Mesenchymal stem cell (in vitro differentiated cells and primary cell): ENCODE data around the gene FBXW5.
A peak's percentile ranks its signal among the peaks of the same experiment; 100 is the strongest.

Experiments used
- DNase-seq: peaks from one replicate; pipeline ENCODE4 v3.0.0-alpha.2; 2013
- H2AFZ ChIP-seq: one replicate; pipeline ENCODE4 v1.6.1; 2013; ENCODE audit warnings: low read depth, mild to moderate bottlenecking, control low read depth, inconsistent platforms, low read length, moderate library complexity
- H2AK5ac ChIP-seq: 2 replicates; pipeline ENCODE4 v1.6.1; 2013; ENCODE audit warnings: low read length, moderate library complexity, mild to moderate bottlenecking, inconsistent platforms; ENCODE audit not compliant: severe bottlenecking
- H2BK120ac ChIP-seq: one replicate; pipeline ENCODE4 v1.6.1; 2013; ENCODE audit warnings: low read depth, mild to moderate bottlenecking, inconsistent platforms, low read length, moderate library complexity
- H2BK12ac ChIP-seq, 2 experiments: one replicate each; pipeline ENCODE4 v1.6.1; 2013; ENCODE audit warnings: inconsistent platforms in 2 of 2, low read length in 2 of 2, mild to moderate bottlenecking in 2 of 2, moderate library complexity in 2 of 2, control low read depth in 1 of 2
- H2BK15ac ChIP-seq: one replicate; pipeline ENCODE4 v1.6.1; 2013; ENCODE audit warnings: mild to moderate bottlenecking, low read depth, inconsistent platforms; ENCODE audit not compliant: poor library complexity, severe bottlenecking
- H2BK5ac ChIP-seq: 2 replicates; pipeline ENCODE4 v1.6.1; 2013; ENCODE audit warnings: low read depth, mild to moderate bottlenecking, low read length, control low read depth, inconsistent platforms; ENCODE audit not compliant: poor library complexity, severe bottlenecking
- H3K14ac ChIP-seq, 2 experiments: one replicate each; pipeline ENCODE4 v1.6.1; 2013; ENCODE audit warnings: inconsistent platforms in 2 of 2, low read length in 2 of 2, control low read depth in 1 of 2, mild to moderate bottlenecking in 1 of 2, moderate library complexity in 1 of 2
- H3K18ac ChIP-seq, 2 experiments: one replicate each; pipeline ENCODE4 v1.6.1; 2013; ENCODE audit warnings: inconsistent platforms in 2 of 2, low read length in 2 of 2, control low read depth in 1 of 2, low read depth in 1 of 2, mild to moderate bottlenecking in 1 of 2
- H3K23ac ChIP-seq, 2 experiments: one replicate each; pipeline ENCODE4 v1.6.1; 2013; ENCODE audit warnings: inconsistent platforms in 2 of 2, low read length in 2 of 2, mild to moderate bottlenecking in 2 of 2, moderate library complexity in 2 of 2, control low read depth in 1 of 2
- H3K27ac ChIP-seq: 2 replicates; pipeline ENCODE4 v1.5.1; 2013; ENCODE audit warnings: mild to moderate bottlenecking, moderate library complexity, low read length, control low read depth, inconsistent platforms; ENCODE audit not compliant: poor library complexity, severe bottlenecking
- H3K27me3 ChIP-seq, 2 experiments: 2 replicates each; pipeline versions ENCODE4 v1.6.1 to v1.7.0; 2013; ENCODE audit warnings: low read length in 2 of 2, mild to moderate bottlenecking in 2 of 2, moderate library complexity in 2 of 2, control low read depth in 1 of 2, inconsistent platforms in 1 of 2; ENCODE audit not compliant: control insufficient read depth in 1 of 2, insufficient read depth in 1 of 2
- H3K36me3 ChIP-seq, 2 experiments: 2 replicates each; pipeline versions ENCODE4 v1.6.1 to v1.7.0; 2013; ENCODE audit warnings: low read length in 2 of 2, control low read depth in 1 of 2, inconsistent platforms in 1 of 2, low read depth in 1 of 2, mild to moderate bottlenecking in 1 of 2; ENCODE audit not compliant: insufficient read depth in 2 of 2, control insufficient read depth in 1 of 2
- H3K4ac ChIP-seq, 2 experiments: one replicate each; pipeline ENCODE4 v1.6.1; 2013; ENCODE audit warnings: inconsistent platforms in 2 of 2, low read length in 2 of 2, mild to moderate bottlenecking in 2 of 2, moderate library complexity in 2 of 2, control low read depth in 1 of 2, low read depth in 1 of 2
- H3K4me1 ChIP-seq: 2 replicates; pipeline ENCODE4 v1.6.1; 2013; ENCODE audit warnings: low read depth, low read length, control low read depth; ENCODE audit not compliant: control insufficient read depth, insufficient read depth
- H3K4me2 ChIP-seq: 2 replicates; pipeline ENCODE4 v1.6.1; 2013; ENCODE audit warnings: low read length, mild to moderate bottlenecking, inconsistent platforms; ENCODE audit not compliant: poor library complexity, severe bottlenecking
- H3K4me3 ChIP-seq, 2 experiments: 2 replicates each; pipeline versions ENCODE4 v1.5.1 to v1.7.0; 2013; ENCODE audit warnings: low read length in 2 of 2, mild to moderate bottlenecking in 2 of 2, control low read depth in 1 of 2, low read depth in 1 of 2; ENCODE audit not compliant: insufficient read depth in 1 of 2
- H3K79me1 ChIP-seq: replicated peaks from 2 replicates; pipeline ENCODE4 v1.6.1; 2013; ENCODE audit warnings: mild to moderate bottlenecking, control low read depth, low read length, inconsistent platforms; ENCODE audit not compliant: poor library complexity, severe bottlenecking
- H3K9ac ChIP-seq: 2 replicates; pipeline ENCODE4 v1.7.0; 2013; ENCODE audit warnings: mild to moderate bottlenecking, low read length, moderate library complexity
- H3K9me3 ChIP-seq: 2 replicates; pipeline ENCODE4 v1.7.0; 2013; ENCODE audit warnings: mild to moderate bottlenecking, low read length; ENCODE audit not compliant: control insufficient read depth
- H4K8ac ChIP-seq: one replicate; pipeline ENCODE4 v1.6.1; 2013; ENCODE audit warnings: inconsistent platforms, mild to moderate bottlenecking, low read length, moderate library complexity
- H4K91ac ChIP-seq: one replicate; pipeline ENCODE4 v1.6.1; 2013; ENCODE audit warnings: mild to moderate bottlenecking, low read length, inconsistent platforms
- WGBS: methylation state at CpG from one replicate; pipeline ENCODE4 v1.1.7; 2013; ENCODE audit warnings: mixed read lengths; 5-methylcytosine and 5-hydroxymethylcytosine counted together

FBXW5 gene

GRCh38 chr9:136915632-136916329 lies 28.8 kb downstream of the FBXW5 start:
- no peak overlapping the region for H3K4me2 ChIP-seq
- no peak overlapping the region for H2AFZ ChIP-seq
- H3K4me3 ChIP-seq: no peak overlapping the region
- no peak overlapping the region for H2BK120ac ChIP-seq
- H4K91ac ChIP-seq: no peak overlapping the region
- DNase-seq: no peak
- no peaks in the 10 kb centered on the region for H3K9me3 ChIP-seq
- no peak overlapping the region for H3K4ac ChIP-seq
- H3K18ac ChIP-seq: no peak overlapping the region
- no peak overlapping the region for H4K8ac ChIP-seq
- peaks cover 39% of the 10 kb centered on the region for H3K79me1 ChIP-seq
- H3K9ac ChIP-seq: no peak overlapping the region
- WGBS: 92% methylated on average over 21 of the region's 21 CpGs
- H2BK15ac ChIP-seq: no peak overlapping the region
- H2AK5ac ChIP-seq: no peak overlapping the region
- no peak overlapping the region for H3K14ac ChIP-seq
- no peak overlapping the region for H3K23ac ChIP-seq
- no peaks in the 10 kb centered on the region for H3K27me3 ChIP-seq
- peaks cover 47 to 55% of the 10 kb centered on the region in 2 experiments for H3K36me3 ChIP-seq
- H3K27ac ChIP-seq: no peak overlapping the region
- peaks cover 1% of the 10 kb centered on the region for H3K4me1 ChIP-seq
- H2BK5ac ChIP-seq: no peak overlapping the region
- H2BK12ac ChIP-seq: no peak overlapping the region

DNA sequence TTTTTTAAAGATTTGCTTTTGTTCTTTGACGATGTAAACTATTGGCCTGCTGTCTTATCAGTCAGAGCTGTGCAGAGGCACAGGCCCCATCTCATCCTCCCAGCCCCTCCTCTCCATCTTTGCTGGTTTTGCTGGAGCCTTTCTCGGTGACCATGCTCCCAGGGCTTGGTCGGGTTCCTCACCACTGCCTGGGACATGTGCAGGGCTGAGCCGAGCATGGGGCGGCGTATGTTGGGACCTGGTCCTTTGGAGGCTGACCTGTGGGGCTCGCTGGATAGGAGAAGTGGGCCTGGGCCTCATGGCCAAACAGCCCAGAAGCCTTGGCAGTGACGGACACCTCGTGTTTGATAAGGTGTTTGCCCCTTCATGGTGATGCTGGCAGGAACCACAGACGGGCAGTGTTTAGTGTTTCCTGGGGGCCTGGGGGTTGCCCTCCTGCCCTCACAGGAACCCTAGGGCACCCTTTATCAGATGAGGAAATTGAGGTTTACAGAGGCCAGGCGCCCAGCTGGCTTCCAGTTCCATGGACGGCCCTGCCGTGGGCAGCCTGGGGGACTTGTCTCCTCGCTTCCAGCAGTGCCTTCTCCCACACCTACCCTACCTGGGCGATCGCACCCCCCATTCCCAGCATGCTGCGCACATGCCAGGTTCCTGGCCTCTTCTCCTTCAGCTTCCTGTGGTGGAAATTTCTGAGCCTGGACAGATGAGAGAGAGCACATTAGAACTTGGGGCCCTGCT lies 30.7 kb downstream of the FBXW5 start:
- no peak overlapping the region for H3K4me3 ChIP-seq
- no peaks in the 10 kb centered on the region for H3K9me3 ChIP-seq
- H3K4ac ChIP-seq: no peak overlapping the region
- 94% methylated on average over 13 of the region's 17 CpGs for WGBS
- H2BK12ac ChIP-seq: no peak overlapping the region
- no peak overlapping the region for H2AFZ ChIP-seq
- H2BK15ac ChIP-seq: no peak overlapping the region
- no peak overlapping the region for H4K91ac ChIP-seq
- H3K27me3 ChIP-seq: no peaks in the 10 kb centered on the region
- H2BK120ac ChIP-seq: no peak overlapping the region
- no peak overlapping the region for H3K18ac ChIP-seq
- no peak overlapping the region for H3K4me2 ChIP-seq
- no peak overlapping the region for H4K8ac ChIP-seq
- no peak overlapping the region for H3K27ac ChIP-seq
- H2AK5ac ChIP-seq: no peak overlapping the region
- no peak overlapping the region for H3K9ac ChIP-seq
- H3K79me1 ChIP-seq: peaks cover 46% of the 10 kb centered on the region
- H3K14ac ChIP-seq: no peak overlapping the region
- DNase-seq: no peak
- H3K23ac ChIP-seq: peak overlapping the region in 1 of 2 experiments; percentile 30
- peaks cover 1% of the 10 kb centered on the region for H3K4me1 ChIP-seq
- no peak overlapping the region for H2BK5ac ChIP-seq
- peaks cover 47 to 61% of the 10 kb centered on the region in 2 experiments for H3K36me3 ChIP-seq

- no peak overlapping the region for H3K27ac ChIP-seq
- no peak for DNase-seq
- H3K4ac ChIP-seq: no peak overlapping the region
- H4K91ac ChIP-seq: no peak overlapping the region
- no peak overlapping the region for H3K14ac ChIP-seq
- H2BK5ac ChIP-seq: no peak overlapping the region
- no peak overlapping the region for H2AFZ ChIP-seq
- H2BK120ac ChIP-seq: no peak overlapping the region
- H3K9me3 ChIP-seq: no peaks in the 10 kb centered on the region
- H2BK12ac ChIP-seq: no peak overlapping the region
- H3K9ac ChIP-seq: no peak overlapping the region
- H2BK15ac ChIP-seq: no peak overlapping the region
- no peak overlapping the region for H3K23ac ChIP-seq
- peaks cover 40 to 59% of the 10 kb centered on the region in 2 experiments for H3K36me3 ChIP-seq
- no peak overlapping the region for H3K18ac ChIP-seq
- H3K79me1 ChIP-seq: peaks cover 44% of the 10 kb centered on the region
- H3K27me3 ChIP-seq: no peaks in the 10 kb centered on the region
- no peak overlapping the region for H2AK5ac ChIP-seq
- H3K4me3 ChIP-seq: no peak overlapping the region
- no peak overlapping the region for H4K8ac ChIP-seq
- peaks cover 1% of the 10 kb centered on the region for H3K4me1 ChIP-seq
- WGBS: 99% methylated on average over 12 of the region's 12 CpGs
- H3K4me2 ChIP-seq: no peak overlapping the region
Observed at GRCh38 chr9:136910901-136911245, 33.7 kb downstream of the FBXW5 start.

DNA sequence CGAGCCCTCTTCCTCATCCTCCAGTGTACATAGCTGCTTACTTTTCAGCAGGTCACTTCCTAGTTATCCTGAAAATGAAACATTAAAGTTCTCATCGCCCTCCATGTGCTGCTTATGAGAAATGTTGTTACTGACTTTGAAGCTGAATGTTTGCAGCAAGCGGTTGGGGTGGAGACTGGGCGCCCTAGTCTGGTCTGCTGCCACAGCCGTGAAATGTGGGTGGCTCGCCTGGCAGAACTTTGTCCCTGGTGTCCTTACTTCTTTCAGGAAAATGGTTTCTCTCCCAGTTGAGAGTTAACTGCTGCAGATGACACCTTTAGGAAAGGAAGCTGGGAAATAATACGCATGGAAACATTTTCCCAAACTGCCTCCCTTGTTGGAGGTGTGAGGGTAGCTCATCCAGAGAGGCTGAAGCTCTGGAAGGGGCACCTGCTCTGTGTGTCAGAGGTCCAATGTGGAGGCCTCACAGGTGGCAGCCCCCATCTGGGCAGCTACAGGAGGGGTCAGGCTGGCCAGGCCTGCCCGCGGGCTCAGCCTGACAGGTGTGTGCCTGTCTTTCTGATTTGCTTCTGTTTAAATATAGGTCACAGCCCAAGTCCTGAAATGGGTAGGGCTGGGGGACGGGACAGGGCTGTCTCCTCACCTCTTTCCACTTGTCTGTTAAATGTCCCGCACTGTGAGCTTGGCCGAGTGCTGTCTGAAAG lies 34.2 kb downstream of the FBXW5 start:
- Histone ChIP-seq H3K18ac (no peak overlapping the region), H3K4me1 (peaks cover 1% of the 10 kb centered on the region), H2BK5ac (no peak overlapping the region), H3K23ac (no peak overlapping the region), H3K4me3 (no peak overlapping the region), H4K91ac (no peak overlapping the region), H3K4ac (no peak overlapping the region), H3K27me3 (no peaks in the 10 kb centered on the region), H2AK5ac (no peak overlapping the region), H2BK120ac (no peak overlapping the region), H2AFZ (no peak overlapping the region), H3K9ac (no peak overlapping the region), H3K4me2 (no peak overlapping the region), H3K79me1 (peaks cover 43% of the 10 kb centered on the region), H3K27ac (no peak overlapping the region), H2BK15ac (no peak overlapping the region), H3K14ac (no peak overlapping the region), H3K9me3 (no peaks in the 10 kb centered on the region), H3K36me3 (peaks cover 35 to 54% of the 10 kb centered on the region in 2 experiments), H2BK12ac (no peak overlapping the region), H4K8ac (no peak overlapping the region)
- DNase-seq: no peak
- 98% methylated on average over 11 of the region's 12 CpGs for WGBS
